ENCODE measurements around the gene HMGN1.

HMGN1 gene

GRCh38 chr21:39350094-39351005 is 1.5 kb upstream of the HMGN1 start:
- peak overlapping the region; percentile 74 for H3K4me3 ChIP-seq (ENCODE audit: low read length)
- no peak for TF ChIP-seq ZNF274 (IDR thresholded peaks at IDR 0.05; ENCODE audit: low read depth, low read length)

GRCh38 chr21:39349211-39350093 is 564 bp upstream of the HMGN1 start:
- peak overlapping the region; percentile 74 for H3K4me3 ChIP-seq (ENCODE audit: low read length)
- TF ChIP-seq ZNF274 (IDR thresholded peaks at IDR 0.05; ENCODE audit: low read depth, low read length) = no peak

GRCh38 chr21:39348040-39348354 is 891 bp downstream of the HMGN1 start:
- peak overlapping the region; percentile 96 for H3K4me3 ChIP-seq (ENCODE audit: low read length)

GRCh38 chr21:39347537-39347936 is 1.4 kb downstream of the HMGN1 start:
- H3K4me3 ChIP-seq (ENCODE audit: low read length) = peak overlapping the region; percentile 96
- no peak for TF ChIP-seq ZNF274 (IDR thresholded peaks at IDR 0.05; ENCODE audit: low read depth, low read length)

More at GRCh38 chr21:39348040-39348354, 891 bp downstream of the HMGN1 start:
- TF ChIP-seq ZNF274 (IDR thresholded peaks at IDR 0.05; ENCODE audit: low read depth, low read length) = no peak

GRCh38 chr21:39346671-39347331 is 2.1 kb downstream of the HMGN1 start:
- TF ChIP-seq ZNF274 (IDR thresholded peaks at IDR 0.05; ENCODE audit: low read depth, low read length) = no peak
- H3K4me3 ChIP-seq (ENCODE audit: low read length) = peak overlapping the region; percentile 96; the same call in 1 of the 2 replicates

GRCh38 chr21:39346206-39346605 is 2.7 kb downstream of the HMGN1 start:
- no peak for TF ChIP-seq ZNF274 (IDR thresholded peaks at IDR 0.05; ENCODE audit: low read depth, low read length)
- H3K4me3 ChIP-seq (ENCODE audit: low read length) = peak overlapping the region; percentile 96; the same call in 1 of the 2 replicates

- peak overlapping the region; percentile 29; the same call in 1 of the 2 replicates for H3K4me3 ChIP-seq (ENCODE audit: low read length)
- no peak for TF ChIP-seq ZNF274 (IDR thresholded peaks at IDR 0.05; ENCODE audit: low read depth, low read length)
Measured at GRCh38 chr21:39345440-39345839, 3.4 kb downstream of the HMGN1 start.

- TF ChIP-seq ZNF274 (IDR thresholded peaks at IDR 0.05; ENCODE audit: low read depth, low read length) = no peak
- no peak overlapping the region; the same call in 1 of the 2 replicates for H3K4me3 ChIP-seq (ENCODE audit: low read length)
Measured at GRCh38 chr21:39344848-39345247, 4.0 kb downstream of the HMGN1 start.

- TF ChIP-seq ZNF274 (IDR thresholded peaks at IDR 0.05; ENCODE audit: low read depth, low read length) = no peak
- no peak overlapping the region for H3K4me3 ChIP-seq (ENCODE audit: low read length)
Measured at GRCh38 chr21:39341249-39341923, 7.5 kb downstream of the HMGN1 start.

GRCh38 chr21:39340687-39341086 is 8.2 kb downstream of the HMGN1 start:
- no peak for TF ChIP-seq ZNF274 (IDR thresholded peaks at IDR 0.05; ENCODE audit: low read depth, low read length)
- H3K4me3 ChIP-seq (ENCODE audit: low read length) = no peak overlapping the region

- TF ChIP-seq ZNF274 (IDR thresholded peaks at IDR 0.05; ENCODE audit: low read depth, low read length) = no peak
- H3K4me3 ChIP-seq (ENCODE audit: low read length) = no peak overlapping the region
Measured at GRCh38 chr21:39339231-39339630, 9.7 kb downstream of the HMGN1 start.

GRCh38 chr21:39336457-39337008 is 12.4 kb downstream of the HMGN1 start:
- no peak overlapping the region for H3K4me3 ChIP-seq (ENCODE audit: low read length)
- TF ChIP-seq ZNF274 (IDR thresholded peaks at IDR 0.05; ENCODE audit: low read depth, low read length) = no peak

- no peak for TF ChIP-seq ZNF274 (IDR thresholded peaks at IDR 0.05; ENCODE audit: low read depth, low read length)
- H3K4me3 ChIP-seq (ENCODE audit: low read length) = no peak overlapping the region
Measured at GRCh38 chr21:39334611-39335010, 14.3 kb downstream of the HMGN1 start.

All from GM08714 (cell line).